ENCODE results near the gene JCAD. TPM values are rescaled to one million over a fixed set of nuclear protein-coding genes. Genes with fewer than 3 reads are reported as not detected.

JCAD gene
- total RNA-seq, 1 donor from 2014 or later = 27.3 TPM

DNA sequence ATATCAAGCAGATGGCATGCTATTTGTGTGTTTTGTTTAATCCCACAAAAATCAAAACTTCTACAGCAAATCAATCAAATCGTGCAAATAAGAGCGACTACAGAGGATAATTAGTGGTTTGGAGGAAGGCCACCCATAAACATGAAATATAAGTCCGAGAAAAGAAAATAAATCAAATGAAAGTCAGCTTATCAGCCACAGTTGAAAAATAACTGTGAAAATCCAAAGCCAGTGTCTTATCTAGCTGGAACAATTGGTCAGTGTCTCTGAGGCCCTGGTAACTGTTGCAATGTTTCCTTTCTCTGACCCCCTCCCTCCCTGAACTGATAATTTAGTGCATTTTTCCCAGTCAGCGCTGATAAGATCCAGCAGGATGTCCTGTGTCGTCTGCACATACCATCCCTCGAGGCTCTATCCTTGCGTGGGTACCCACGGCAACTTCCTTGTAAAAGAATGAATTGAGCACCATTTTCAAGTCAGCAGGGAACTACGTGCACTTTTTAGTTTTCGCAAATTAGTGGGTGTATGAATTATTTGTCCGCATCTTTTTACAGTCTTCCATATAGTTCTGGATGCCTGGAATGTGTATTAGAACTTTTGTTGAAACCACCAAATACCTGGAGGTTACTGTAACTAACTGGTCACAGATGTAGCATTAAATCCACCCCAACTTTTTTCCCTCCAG lies 10.8 kb upstream of the JCAD start:
- H3K4me3 Mint-ChIP-seq (ENCODE audit: unreplicated experiment) = no peak overlapping the region
- H3K36me3 Mint-ChIP-seq (ENCODE audit: low read depth, unreplicated experiment) = no peaks in the 10 kb centered on the region
- no peak overlapping the region for H3K27ac Mint-ChIP-seq (ENCODE audit: unreplicated experiment)
- Histone ChIP-seq H3K9ac (ENCODE audit: low read length) (no peak overlapping the region), H3K4me1 (ENCODE audit: insufficient read depth, low read length) (no peaks in the 10 kb centered on the region), H3K9me3 (ENCODE audit: insufficient read depth, low read depth, low read length) (no peaks in the 10 kb centered on the region), H3K27me3 (ENCODE audit: insufficient read depth, low read length) (no peaks in the 10 kb centered on the region), H3K4me2 (ENCODE audit: low read length) (no peak overlapping the region), H2AFZ (ENCODE audit: low read depth, low read length) (no peak overlapping the region), H3K79me2 (ENCODE audit: insufficient read depth, low read length) (no peaks in the 10 kb centered on the region), H3K27ac (ENCODE audit: low read depth, low read length) (no peak overlapping the region), H4K20me1 (ENCODE audit: insufficient read depth, low read length) (no peaks in the 10 kb centered on the region), H3K4me3 (ENCODE audit: insufficient read depth, low read depth, low read length) (no peak overlapping the region), H3K36me3 (ENCODE audit: insufficient read depth, low read length) (no peaks in the 10 kb centered on the region)
- DNase-seq (ENCODE audit: low read depth) = peak; percentile 72
- TF ChIP-seq, protein P1, sequence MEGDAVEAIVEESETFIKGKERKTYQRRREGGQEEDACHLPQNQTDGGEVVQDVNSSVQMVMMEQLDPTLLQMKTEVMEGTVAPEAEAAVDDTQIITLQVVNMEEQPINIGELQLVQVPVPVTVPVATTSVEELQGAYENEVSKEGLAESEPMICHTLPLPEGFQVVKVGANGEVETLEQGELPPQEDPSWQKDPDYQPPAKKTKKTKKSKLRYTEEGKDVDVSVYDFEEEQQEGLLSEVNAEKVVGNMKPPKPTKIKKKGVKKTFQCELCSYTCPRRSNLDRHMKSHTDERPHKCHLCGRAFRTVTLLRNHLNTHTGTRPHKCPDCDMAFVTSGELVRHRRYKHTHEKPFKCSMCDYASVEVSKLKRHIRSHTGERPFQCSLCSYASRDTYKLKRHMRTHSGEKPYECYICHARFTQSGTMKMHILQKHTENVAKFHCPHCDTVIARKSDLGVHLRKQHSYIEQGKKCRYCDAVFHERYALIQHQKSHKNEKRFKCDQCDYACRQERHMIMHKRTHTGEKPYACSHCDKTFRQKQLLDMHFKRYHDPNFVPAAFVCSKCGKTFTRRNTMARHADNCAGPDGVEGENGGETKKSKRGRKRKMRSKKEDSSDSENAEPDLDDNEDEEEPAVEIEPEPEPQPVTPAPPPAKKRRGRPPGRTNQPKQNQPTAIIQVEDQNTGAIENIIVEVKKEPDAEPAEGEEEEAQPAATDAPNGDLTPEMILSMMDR (IDR thresholded peaks at IDR 0.05; ENCODE audit: insufficient read depth, low read depth, low read length) = no peak
- no peak for TF ChIP-seq EZH2 (IDR thresholded peaks at IDR 0.05; ENCODE audit: insufficient read depth, low read length)
- no peaks in the 10 kb centered on the region for H3K9me3 Mint-ChIP-seq (ENCODE audit: unreplicated experiment)
- H3K4me1 Mint-ChIP-seq (ENCODE audit: low read depth, unreplicated experiment) = peaks cover 2% of the 10 kb centered on the region
- H3K27me3 Mint-ChIP-seq (ENCODE audit: low read depth, unreplicated experiment) = peaks cover 6% of the 10 kb centered on the region
- peak; percentile 13 for FAIRE-seq

DNA sequence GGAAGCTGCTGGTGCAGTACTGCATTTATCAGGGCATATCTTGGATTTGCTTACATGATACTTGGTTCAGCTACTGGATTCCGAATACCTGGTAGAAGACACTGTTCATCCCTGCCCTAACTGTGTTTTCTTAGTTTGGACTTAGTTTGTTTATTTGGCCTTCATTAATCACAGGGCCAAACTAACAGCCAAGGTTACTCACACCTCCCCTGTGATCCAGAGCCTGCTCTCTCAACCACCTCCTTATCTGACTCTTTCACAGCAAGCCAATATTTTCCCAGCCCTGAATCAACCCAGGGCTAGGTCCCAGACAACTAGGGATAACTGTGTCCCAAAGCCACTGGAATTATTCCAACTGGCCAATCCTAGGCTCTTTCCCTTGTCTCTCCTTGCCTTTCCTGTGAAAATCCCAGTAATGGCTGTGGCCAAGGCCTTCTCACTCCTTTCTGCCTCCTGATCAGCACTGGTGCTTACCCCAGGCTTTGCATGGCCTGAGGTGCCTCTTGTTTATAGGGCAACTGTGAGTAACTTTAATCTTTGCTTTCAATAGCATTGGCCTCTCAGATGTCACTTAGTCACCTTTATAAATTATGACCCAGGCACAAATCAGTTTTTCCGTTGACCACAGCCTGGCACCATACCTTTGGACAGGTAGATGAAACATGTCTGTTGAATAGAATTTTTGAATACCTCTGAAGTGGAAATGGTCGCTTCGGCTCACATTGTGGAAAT lies 9.3 kb upstream of the JCAD start:
- Histone ChIP-seq H2AFZ (ENCODE audit: low read depth, low read length) (peak overlapping the region; percentile 1), H3K4me1 (ENCODE audit: insufficient read depth, low read length) (no peaks in the 10 kb centered on the region), H3K4me2 (ENCODE audit: low read length) (no peak overlapping the region), H4K20me1 (ENCODE audit: insufficient read depth, low read length) (no peaks in the 10 kb centered on the region), H3K27me3 (ENCODE audit: insufficient read depth, low read length) (no peaks in the 10 kb centered on the region), H3K4me3 (ENCODE audit: insufficient read depth, low read depth, low read length) (no peak overlapping the region), H3K79me2 (ENCODE audit: insufficient read depth, low read length) (no peaks in the 10 kb centered on the region), H3K27ac (ENCODE audit: low read depth, low read length) (no peak overlapping the region), H3K9me3 (ENCODE audit: insufficient read depth, low read depth, low read length) (no peaks in the 10 kb centered on the region), H3K9ac (ENCODE audit: low read length) (no peak overlapping the region), H3K36me3 (ENCODE audit: insufficient read depth, low read length) (no peaks in the 10 kb centered on the region)
- FAIRE-seq (peak; percentile 64), DNase-seq (ENCODE audit: low read depth) (peak; percentile 47)
- peaks cover 6% of the 10 kb centered on the region for H3K27me3 Mint-ChIP-seq (ENCODE audit: low read depth, unreplicated experiment)
- no peaks in the 10 kb centered on the region for H3K9me3 Mint-ChIP-seq (ENCODE audit: unreplicated experiment)
- H3K27ac Mint-ChIP-seq (ENCODE audit: unreplicated experiment) = no peak overlapping the region
- peaks cover 2% of the 10 kb centered on the region for H3K4me1 Mint-ChIP-seq (ENCODE audit: low read depth, unreplicated experiment)
- no peak overlapping the region for H3K4me3 Mint-ChIP-seq (ENCODE audit: unreplicated experiment)
- H3K36me3 Mint-ChIP-seq (ENCODE audit: low read depth, unreplicated experiment) = no peaks in the 10 kb centered on the region
- TF ChIP-seq, protein P1 (IDR thresholded peaks at IDR 0.05; ENCODE audit: insufficient read depth, low read depth, low read length) = no peak
- no peak for TF ChIP-seq EZH2 (IDR thresholded peaks at IDR 0.05; ENCODE audit: insufficient read depth, low read length)

DNA sequence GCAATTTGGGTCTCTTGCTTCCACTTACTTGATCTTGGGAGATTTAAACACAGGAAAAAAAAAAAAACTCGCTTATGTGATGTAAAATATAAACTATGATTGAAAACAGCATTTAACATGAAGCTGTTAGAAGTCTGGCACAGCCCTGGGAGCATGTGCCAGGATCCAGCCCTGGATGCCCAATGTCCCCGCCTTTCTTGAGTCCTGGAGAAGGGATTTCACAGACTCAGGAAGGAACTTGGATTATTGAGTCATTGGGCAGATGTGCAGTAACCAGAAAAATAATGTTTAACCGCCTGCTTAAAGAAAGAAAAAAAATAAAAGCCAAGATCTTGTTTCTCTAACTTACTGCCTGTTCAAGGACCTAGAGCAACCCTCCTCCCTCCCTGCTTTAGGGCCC lies 3.7 kb upstream of the JCAD start:
- no peaks in the 10 kb centered on the region for H3K9me3 Mint-ChIP-seq (ENCODE audit: unreplicated experiment)
- Histone ChIP-seq H3K79me2 (ENCODE audit: insufficient read depth, low read length) (peaks cover 4% of the 10 kb centered on the region), H4K20me1 (ENCODE audit: insufficient read depth, low read length) (no peaks in the 10 kb centered on the region), H2AFZ (ENCODE audit: low read depth, low read length) (no peak overlapping the region), H3K4me3 (ENCODE audit: insufficient read depth, low read depth, low read length) (no peak overlapping the region), H3K36me3 (ENCODE audit: insufficient read depth, low read length) (no peaks in the 10 kb centered on the region), H3K9me3 (ENCODE audit: insufficient read depth, low read depth, low read length) (no peaks in the 10 kb centered on the region), H3K4me1 (ENCODE audit: insufficient read depth, low read length) (peaks cover 13% of the 10 kb centered on the region), H3K27me3 (ENCODE audit: insufficient read depth, low read length) (no peaks in the 10 kb centered on the region), H3K9ac (ENCODE audit: low read length) (no peak overlapping the region), H3K27ac (ENCODE audit: low read depth, low read length) (no peak overlapping the region), H3K4me2 (ENCODE audit: low read length) (peak overlapping the region; percentile 4)
- no peaks in the 10 kb centered on the region for H3K36me3 Mint-ChIP-seq (ENCODE audit: low read depth, unreplicated experiment)
- no peak for TF ChIP-seq EZH2 (IDR thresholded peaks at IDR 0.05; ENCODE audit: insufficient read depth, low read length)
- H3K4me1 Mint-ChIP-seq (ENCODE audit: low read depth, unreplicated experiment) = peaks cover 26% of the 10 kb centered on the region
- H3K4me3 Mint-ChIP-seq (ENCODE audit: unreplicated experiment) = peak overlapping the region; percentile 50
- peak; percentile 59 for FAIRE-seq
- H3K27ac Mint-ChIP-seq (ENCODE audit: unreplicated experiment) = peak overlapping the region; percentile 91
- H3K27me3 Mint-ChIP-seq (ENCODE audit: low read depth, unreplicated experiment) = no peaks in the 10 kb centered on the region
- DNase-seq (ENCODE audit: low read depth) = peak; percentile 54

Data from astrocyte (in vitro differentiated cells and primary cell).